MCF 10A (cell line): ENCODE data around the gene COX19. TPM values are rescaled to one million over a fixed set of nuclear protein-coding genes. Genes with fewer than 3 reads are reported as not detected.

Experiments
- BruUV-seq: library from RNA; stranded (reverse); fragments of 400-500 nt; replicated peaks from 2 replicates; lab custom pipeline; 2021; lab: Mats Ljungman, UMichigan
- CTCF ChIA-PET: fragments of 300-600 bp; sonication (Branson Sonifier 250); formaldehyde crosslinking; extraction: SDS; loops from one replicate; lab custom pipeline; 2021; ENCODE audit warnings: antibody characterized with exemption, inconsistent platforms; lab: Yijun Ruan, JAX
- POLR2A ChIA-PET: fragments of 300-600, 350-650 bp; sonication (Branson Sonifier 250); formaldehyde crosslinking; extraction: SDS; loops from one replicate; lab custom pipeline; 2020; ENCODE audit warnings: antibody characterized with exemption, inconsistent platforms; lab: Yijun Ruan, JAX
- DNase-seq: peaks from one replicate; pipeline ENCODE4 v3.0.0-alpha.2; 2018; ENCODE audit not compliant: unreplicated experiment
- H3K27ac Mint-ChIP-seq: one replicate; pipeline ENCODE4 v1.8.0; 2022; ENCODE audit warnings: mild to moderate bottlenecking, low read depth, mixed read lengths; ENCODE audit not compliant: unreplicated experiment
- H3K27me3 Mint-ChIP-seq: one replicate; pipeline ENCODE4 v1.8.0; 2022; ENCODE audit warnings: mixed read lengths; ENCODE audit not compliant: insufficient read depth, unreplicated experiment
- H3K36me3 Mint-ChIP-seq: one replicate; pipeline ENCODE4 v1.8.0; 2022; ENCODE audit warnings: mild to moderate bottlenecking, moderate library complexity, mixed read lengths; ENCODE audit not compliant: insufficient read depth, unreplicated experiment
- H3K4me1 Mint-ChIP-seq: one replicate; pipeline ENCODE4 v1.8.0; 2022; ENCODE audit warnings: mixed read lengths; ENCODE audit not compliant: insufficient read depth, unreplicated experiment
- H3K4me3 Mint-ChIP-seq: one replicate; pipeline ENCODE4 v1.8.0; 2022; ENCODE audit warnings: mild to moderate bottlenecking, moderate library complexity, mixed read lengths; ENCODE audit not compliant: unreplicated experiment
- H3K9me3 Mint-ChIP-seq: one replicate; pipeline ENCODE4 v1.8.0; 2022; ENCODE audit warnings: mixed read lengths; ENCODE audit not compliant: unreplicated experiment
- intact Hi-C: fragments of 100-400 bp; cut with micrococcal nuclease; formaldehyde crosslinking; loops from 2 replicates; pipeline ENCODE4 v1.14.1; 2022
- total RNA-seq: library from RNA; stranded (reverse); gene quantifications from 2 replicates; pipeline ENCODE4 v1.2.3, GENCODE V29; 2022
- TF ChIP-seq, protein P1 (sequence below): fragments of 200-600 bp; IDR thresholded peaks from one replicate; pipeline ENCODE4 v1.8.0; 2022; ENCODE audit warnings: antibody characterized with exemption, mild to moderate bottlenecking; ENCODE audit not compliant: unreplicated experiment

Gene COX19
- total RNA-seq, 1 experiment from 2014 or later, result 16.5 TPM

DNA sequence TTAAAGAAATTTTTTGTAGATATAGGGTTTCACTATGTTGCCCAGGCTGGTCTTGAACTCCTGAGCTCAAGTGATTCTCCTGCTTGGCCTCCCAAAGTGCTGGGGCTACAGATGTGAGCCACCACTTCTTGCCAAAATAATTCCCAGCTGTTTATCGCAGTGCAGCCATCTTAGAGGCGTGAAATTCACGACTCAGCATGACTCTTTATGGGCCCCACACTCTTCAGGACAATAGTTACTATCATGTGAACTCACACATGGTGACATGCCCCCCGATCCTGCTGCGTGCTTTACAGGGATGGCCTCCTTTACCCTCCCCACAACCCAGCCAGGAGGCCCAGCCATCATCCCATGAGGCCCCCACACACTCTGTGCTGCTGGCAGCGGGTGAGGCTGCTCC lies 4.6 kb downstream of the COX19 start:
- no peak for DNase-seq
- ChIA-PET POLR2A (no interaction called here), CTCF (no interaction called here)
- Mint-ChIP-seq H3K36me3 (peaks cover 65% of the 10 kb centered on the region), H3K27me3 (no peaks in the 10 kb centered on the region), H3K27ac (no peak overlapping the region), H3K4me1 (no peaks in the 10 kb centered on the region), H3K9me3 (no peaks in the 10 kb centered on the region), H3K4me3 (no peak overlapping the region)
- BruUV-seq, result no TSS peak
- TF ChIP-seq, protein P1, sequence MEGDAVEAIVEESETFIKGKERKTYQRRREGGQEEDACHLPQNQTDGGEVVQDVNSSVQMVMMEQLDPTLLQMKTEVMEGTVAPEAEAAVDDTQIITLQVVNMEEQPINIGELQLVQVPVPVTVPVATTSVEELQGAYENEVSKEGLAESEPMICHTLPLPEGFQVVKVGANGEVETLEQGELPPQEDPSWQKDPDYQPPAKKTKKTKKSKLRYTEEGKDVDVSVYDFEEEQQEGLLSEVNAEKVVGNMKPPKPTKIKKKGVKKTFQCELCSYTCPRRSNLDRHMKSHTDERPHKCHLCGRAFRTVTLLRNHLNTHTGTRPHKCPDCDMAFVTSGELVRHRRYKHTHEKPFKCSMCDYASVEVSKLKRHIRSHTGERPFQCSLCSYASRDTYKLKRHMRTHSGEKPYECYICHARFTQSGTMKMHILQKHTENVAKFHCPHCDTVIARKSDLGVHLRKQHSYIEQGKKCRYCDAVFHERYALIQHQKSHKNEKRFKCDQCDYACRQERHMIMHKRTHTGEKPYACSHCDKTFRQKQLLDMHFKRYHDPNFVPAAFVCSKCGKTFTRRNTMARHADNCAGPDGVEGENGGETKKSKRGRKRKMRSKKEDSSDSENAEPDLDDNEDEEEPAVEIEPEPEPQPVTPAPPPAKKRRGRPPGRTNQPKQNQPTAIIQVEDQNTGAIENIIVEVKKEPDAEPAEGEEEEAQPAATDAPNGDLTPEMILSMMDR, result no peak
- intact Hi-C loops, result no loop called here

DNA sequence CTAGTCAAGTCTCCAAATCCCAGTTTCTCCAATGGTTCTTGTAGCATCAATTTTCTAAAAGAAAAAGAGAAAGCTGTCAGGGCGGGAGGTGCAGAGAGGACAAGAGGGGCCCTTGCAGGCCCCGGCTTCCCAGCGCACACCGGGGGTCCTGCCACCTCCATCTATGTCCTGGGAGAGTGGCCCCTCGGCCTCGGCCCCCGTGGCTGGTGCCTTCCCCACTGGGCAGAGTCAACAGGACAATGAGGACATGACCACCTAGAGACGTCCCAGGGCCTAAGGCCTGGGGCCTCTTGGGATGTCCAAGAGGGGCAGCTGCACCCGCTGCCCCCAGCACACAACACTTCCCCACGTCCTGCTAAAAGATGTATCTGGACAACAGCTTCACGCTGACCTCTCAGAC lies 5.9 kb downstream of the COX19 start:
- TF ChIP-seq, protein P1, result no peak
- ChIA-PET POLR2A (no interaction called here), CTCF (no interaction called here)
- DNase-seq, result no peak
- H3K27ac Mint-ChIP-seq, result no peak overlapping the region
- no peaks in the 10 kb centered on the region for H3K27me3 Mint-ChIP-seq
- intact Hi-C loops, result no loop called here
- BruUV-seq, result no TSS peak
- H3K36me3 Mint-ChIP-seq, result peaks cover 70% of the 10 kb centered on the region
- no peak overlapping the region for H3K4me3 Mint-ChIP-seq
- no peaks in the 10 kb centered on the region for H3K4me1 Mint-ChIP-seq
- H3K9me3 Mint-ChIP-seq, result no peaks in the 10 kb centered on the region

DNA sequence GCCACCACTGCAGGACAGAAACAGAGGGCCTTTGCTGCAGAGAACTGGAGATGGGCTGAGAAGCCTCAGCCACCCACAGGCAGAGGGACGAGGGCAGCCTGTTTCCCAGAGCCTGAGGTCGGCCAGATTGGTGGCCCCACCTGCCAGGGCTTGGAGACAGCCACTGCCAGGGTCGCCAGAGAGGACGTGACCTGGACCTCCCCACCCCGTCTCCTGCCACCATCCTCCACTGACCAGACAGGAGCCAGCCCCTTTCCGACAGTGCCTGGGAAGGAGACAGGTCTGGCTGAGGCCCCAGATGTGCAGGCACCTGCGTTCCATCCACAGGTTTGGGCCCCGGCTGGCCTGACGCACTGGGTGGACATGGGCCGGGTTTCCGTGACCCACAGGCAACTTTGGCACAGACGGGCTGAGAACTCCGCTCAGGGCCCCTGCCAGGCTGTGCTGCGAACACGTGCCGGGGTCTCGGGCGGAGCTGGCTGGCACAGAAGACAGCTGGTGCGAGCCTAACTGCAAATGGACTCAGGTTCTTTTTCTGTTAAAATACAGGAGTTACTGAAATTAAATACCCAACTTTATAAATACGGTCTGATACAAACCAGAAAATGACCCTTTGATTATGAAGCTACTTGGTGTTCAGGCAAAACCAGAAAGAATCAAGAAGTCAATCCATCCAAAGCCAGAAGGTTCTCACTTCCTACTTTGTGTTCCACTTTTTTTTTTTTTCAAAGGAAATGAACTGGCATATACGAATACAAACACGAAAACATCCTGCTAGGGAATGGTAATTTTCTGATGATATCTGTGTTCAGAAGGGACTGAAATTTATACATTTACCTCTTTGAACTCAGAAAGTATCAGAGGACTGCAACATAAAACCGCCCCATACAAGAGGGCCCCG lies 6.9 kb downstream of the COX19 start:
- Mint-ChIP-seq H3K9me3 (no peaks in the 10 kb centered on the region), H3K27ac (no peak overlapping the region), H3K27me3 (no peaks in the 10 kb centered on the region), H3K4me1 (no peaks in the 10 kb centered on the region), H3K4me3 (no peak overlapping the region), H3K36me3 (peaks cover 76% of the 10 kb centered on the region)
- CTCF ChIA-PET, result no interaction called here
- intact Hi-C loops, result no loop called here
- TF ChIP-seq, protein P1, result no peak
- POLR2A ChIA-PET, result interaction anchor here (0.8 kb wide), 1 partner anchor 23 kb away, joined by 3 read pairs; no protein-coding TSS in a partner anchor
- no TSS peak for BruUV-seq
- no peak for DNase-seq

DNA sequence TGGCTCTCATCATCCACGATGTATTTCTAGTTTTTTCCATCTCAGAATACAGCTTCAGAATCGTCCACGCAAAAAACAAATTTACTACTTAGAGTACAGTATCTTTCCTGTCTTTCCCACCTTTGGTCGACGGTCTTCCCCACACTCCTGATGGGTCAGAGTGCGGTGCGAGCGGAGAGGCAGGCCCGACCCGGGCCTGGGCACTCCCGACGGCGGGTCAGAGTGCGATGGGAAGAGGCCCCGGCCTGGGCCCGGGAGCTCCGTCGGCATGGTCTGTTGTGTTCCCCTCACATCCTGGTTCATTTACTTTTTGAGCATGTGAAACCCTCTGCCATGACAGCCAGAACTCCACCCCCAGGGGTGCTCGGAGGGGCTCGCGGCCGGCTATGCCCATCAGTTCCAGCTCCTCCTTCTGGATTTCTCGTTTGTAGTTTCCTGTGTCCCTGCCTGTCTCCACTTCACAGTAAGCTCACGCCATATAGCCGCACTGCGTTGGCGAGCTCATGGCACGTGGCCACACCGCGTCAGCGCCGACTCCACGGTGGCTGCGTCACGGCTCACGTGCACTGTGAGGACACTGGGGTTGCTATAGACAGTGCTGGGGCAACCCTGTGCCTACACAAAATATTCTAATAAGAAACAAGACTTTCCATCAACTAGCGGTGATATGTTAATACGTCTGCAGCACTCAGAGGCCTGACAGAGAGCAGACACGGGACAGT lies 7.8 kb downstream of the COX19 start:
- no peaks in the 10 kb centered on the region for H3K27me3 Mint-ChIP-seq
- ChIA-PET CTCF (interaction anchor here (0.5 to 1.2 kb wide), 2 partner anchors 16 to 26 kb away, joined by 3 to 7 read pairs; no protein-coding TSS in a partner anchor), POLR2A (interaction anchor here (0.7 to 1.1 kb wide), 2 partner anchors 7 to 10 kb away, joined by 3 read pairs; no protein-coding TSS in a partner anchor)
- TF ChIP-seq, protein P1, result no peak
- H3K36me3 Mint-ChIP-seq, result peaks cover 67% of the 10 kb centered on the region
- no peaks in the 10 kb centered on the region for H3K9me3 Mint-ChIP-seq
- H3K27ac Mint-ChIP-seq, result no peak overlapping the region
- intact Hi-C loops, result no loop called here
- DNase-seq, result no peak
- no peaks in the 10 kb centered on the region for H3K4me1 Mint-ChIP-seq
- BruUV-seq, result no TSS peak
- no peak overlapping the region for H3K4me3 Mint-ChIP-seq
